Measurements from ENCODE around the gene SZRD1. TPM values are rescaled to one million over a fixed set of nuclear protein-coding genes. Genes with fewer than 3 reads are reported as not detected.
A peak's percentile ranks its signal among the peaks of the same experiment; 100 is the strongest.

Gene SZRD1
- 119 and 136 TPM in 2 replicates for total RNA-seq (2014; rRNA removed)
- Bru-seq, nascent RNA: percentile 89 among the genes with signal in this experiment
- BruChase-seq, experiment 1, labeled RNA remaining after a 6-hour chase: percentile 96 among the genes with signal in this experiment
- BruChase-seq, experiment 2, labeled RNA remaining after a 2-hour chase: percentile 90 among the genes with signal in this experiment
- long read RNA-seq, transcript SZRD1-203 (4 exons, 892 nt): minor isoform, 7 of 186 reads
- long read RNA-seq, transcript SZRD1-201 (4 exons, 3,636 nt): minor isoform, 8 of 186 reads
- long read RNA-seq, transcript SZRD1-202 (3 exons, 3,447 nt): minor isoform, 21 of 186 reads
- long read RNA-seq, transcript SZRD1-210 (3 exons, 3,401 nt): major isoform, 40 of 186 reads
- long read RNA-seq, partial matches to known transcripts: 24 of 186 reads
- long read RNA-seq, other reads (novel, unspliced or antisense): 86 of 186 reads

GRCh38 chr1:16366722-16367257 lies at the start of gene SZRD1:
Gene SZRD1, plus strand, starts transcription at chr1:16367242. Its CDS starts 16 bp downstream, at chr1:16367258.
- Histone ChIP-seq H2AFZ (ENCODE audit: low read length) (peak within 1 kb of the TSS; percentile 85), H3K36me3 (ENCODE audit: low read depth, low read length) (no peaks in the 10 kb centered on the region), H3K9me3 (ENCODE audit: low read length) (no peaks in the 10 kb centered on the region), H3K79me2 (ENCODE audit: low read length) (peaks cover 45% of the 10 kb centered on the region), H3K9ac (ENCODE audit: low read length) (peak within 1 kb of the TSS; percentile 92), H3K27me3 (ENCODE audit: low read length) (no peaks in the 10 kb centered on the region), H3K4me3 (ENCODE audit: low read length) (peak within 1 kb of the TSS; percentile 79), H4K20me1 (ENCODE audit: low read length) (peaks cover 21% of the 10 kb centered on the region), H3K4me1 (ENCODE audit: insufficient read depth, low read length) (peaks cover 12% of the 10 kb centered on the region), H3F3A (ENCODE audit: low read length, unreplicated experiment) (no peaks in the 10 kb centered on the region), H3K27ac (ENCODE audit: low read length) (peak within 1 kb of the TSS; percentile 78), H3K9me2 (replicated peaks; ENCODE audit: low read length) (no peaks in the 10 kb centered on the region), H3K4me2 (ENCODE audit: low read length) (peak within 1 kb of the TSS; percentile 88)
- DNase-seq (peak; percentile 98), ATAC-seq (peak; percentile 76)
- no peak for TF ChIP-seq EZH2phosphoT487 (IDR thresholded peaks at IDR 0.05; ENCODE audit: borderline replicate concordance, low read length)
- no peak for TF ChIP-seq CTCF (conservative IDR thresholded peaks at IDR 0.05; ENCODE audit: low read depth, low read length)
- no peak for TF ChIP-seq EZH2 (IDR thresholded peaks at IDR 0.05; ENCODE audit: low read length, unreplicated experiment)
- intact Hi-C loops (cut with micrococcal nuclease): loop anchor here (2.0 to 5.0 kb wide), 2 partner anchors 76 to 114 kb away; partner anchors contain the start of gene NECAP2
- ChIA-PET CTCF (no interaction called here), POLR2A (ENCODE audit: unreplicated experiment) (interaction anchor here (1.1 kb wide), 1 partner anchor 147 kb away, joined by 15 read pairs; no protein-coding TSS in a partner anchor)
- BruUV-seq (replicated peaks): no TSS peak

GRCh38 chr1:16318555-16318954 lies 48.5 kb upstream of the SZRD1 start:
- no peak for TF ChIP-seq CTCF (conservative IDR thresholded peaks at IDR 0.05; ENCODE audit: low read depth, low read length)
- TF ChIP-seq EZH2phosphoT487 (IDR thresholded peaks at IDR 0.05; ENCODE audit: borderline replicate concordance, low read length): no peak
- no peak for TF ChIP-seq EZH2 (IDR thresholded peaks at IDR 0.05; ENCODE audit: low read length, unreplicated experiment)

More at GRCh38 chr1:16318555-16318954, 48.5 kb upstream of the SZRD1 start:
- no peaks in the 10 kb centered on the region for H3K9me3 ChIP-seq (ENCODE audit: low read length)
- no peak overlapping the region for H3K27ac ChIP-seq (ENCODE audit: low read length)
- no peak overlapping the region for H2AFZ ChIP-seq (ENCODE audit: low read length)
- H3K9me2 ChIP-seq (replicated peaks; ENCODE audit: low read length): no peaks in the 10 kb centered on the region
- H3K79me2 ChIP-seq (ENCODE audit: low read length): peaks cover 60% of the 10 kb centered on the region
- no peak overlapping the region for H3K4me2 ChIP-seq (ENCODE audit: low read length)
- H3K4me3 ChIP-seq (ENCODE audit: low read length): no peak overlapping the region
- H4K20me1 ChIP-seq (ENCODE audit: low read length): no peaks in the 10 kb centered on the region
- POLR2A ChIA-PET (ENCODE audit: unreplicated experiment): no interaction called here
- intact Hi-C loops (cut with micrococcal nuclease): no loop called here
- no peaks in the 10 kb centered on the region for H3F3A ChIP-seq (ENCODE audit: low read length, unreplicated experiment)
- H3K27me3 ChIP-seq (ENCODE audit: low read length): no peaks in the 10 kb centered on the region
- H3K4me1 ChIP-seq (ENCODE audit: insufficient read depth, low read length): no peaks in the 10 kb centered on the region
- no TSS peak for BruUV-seq (replicated peaks)
- CTCF ChIA-PET: no interaction called here
- ATAC-seq (no peak), DNase-seq (no peak)
- H3K36me3 ChIP-seq (ENCODE audit: low read depth, low read length): peaks cover 8% of the 10 kb centered on the region
- no peak overlapping the region for H3K9ac ChIP-seq (ENCODE audit: low read length)
